ENCODE data around the gene ATG7.

DNA sequence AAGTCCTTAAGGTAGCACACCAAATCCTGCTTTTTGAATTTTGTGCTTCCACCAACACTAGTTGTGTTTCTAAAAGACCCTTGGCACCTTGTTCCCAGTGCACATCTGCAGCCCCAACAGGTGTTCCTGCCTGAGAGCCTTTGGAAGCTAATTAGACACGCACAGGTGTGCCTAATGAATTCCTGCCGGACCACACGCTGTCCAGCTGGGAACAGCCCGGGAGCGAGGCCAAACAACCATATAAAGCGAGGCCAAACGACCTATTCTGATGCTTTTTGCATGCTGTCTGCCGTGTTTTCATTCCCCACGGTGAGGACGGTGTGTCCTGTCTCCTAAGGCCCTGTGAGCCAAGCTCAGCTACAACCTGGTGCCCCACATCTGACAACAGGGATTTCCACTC is 99.5 kb downstream of the ATG7 start:
- TF ChIP-seq POLR2AphosphoS5 (IDR thresholded peaks at IDR 0.05; ENCODE audit: low read depth, low read length) (no peak), POLR2A (IDR thresholded peaks at IDR 0.05; ENCODE audit: low read depth, low read length) (no peak), TAF1 (IDR thresholded peaks at IDR 0.05; ENCODE audit: borderline replicate concordance, low read depth, low read length) (no peak)

Measured in GM12892 (cell line).